Measurements from ENCODE around the gene WNT3A. TPM values are rescaled to one million over a fixed set of nuclear protein-coding genes. Genes with fewer than 3 reads are reported as not detected.
"Not testable (repeated sequence)": the region's sequence is repeated elsewhere in the genome, so short reads cannot be mapped to it uniquely, and the experiment has no call there.

Gene WNT3A
- total RNA-seq, 2 experiments from 2014 or later = 0.08 to 0.14 TPM

GRCh38 chr1:227971643-227972282, 35.0 kb upstream of the WNT3A start:
- H3K4me1 ChIP-seq (ENCODE audit: insufficient read depth, low read length); intact Hi-C loops (cut with DNase I, micrococcal nuclease); H3K9me3 Mint-ChIP-seq; POLR2A ChIA-PET; H3K4me1 Mint-ChIP-seq (ENCODE audit: low read depth); H3K36me3 Mint-ChIP-seq (ENCODE audit: low read depth); ATAC-seq (ENCODE audit: poor library complexity); H3K9me3 ChIP-seq (ENCODE audit: control insufficient read depth in 1 of 2, insufficient read depth in 1 of 2, low read length in 2 of 2); H3K27ac ChIP-seq (ENCODE audit: low read depth in 1 of 2, low read length in 2 of 2); H3K4me3 ChIP-seq (ENCODE audit: low read length); H3K36me3 ChIP-seq (ENCODE audit: insufficient read depth, low read length); H3K4me3 Mint-ChIP-seq; CTCF ChIA-PET; H3K27me3 ChIP-seq (ENCODE audit: control insufficient read depth in 1 of 2, insufficient read depth in 2 of 2, low read length in 2 of 2); H3K27ac Mint-ChIP-seq; DNase-seq; H3K27me3 Mint-ChIP-seq: not testable (repeated sequence)

- H3K4me3 Mint-ChIP-seq; H3K4me3 ChIP-seq (ENCODE audit: low read length); H3K27ac ChIP-seq (ENCODE audit: low read depth in 1 of 2, low read length in 2 of 2); intact Hi-C loops (cut with DNase I, micrococcal nuclease); POLR2A ChIA-PET; DNase-seq; H3K9me3 ChIP-seq (ENCODE audit: control insufficient read depth in 1 of 2, insufficient read depth in 1 of 2, low read length in 2 of 2); H3K4me1 Mint-ChIP-seq (ENCODE audit: low read depth); H3K4me1 ChIP-seq (ENCODE audit: insufficient read depth, low read length); H3K27me3 Mint-ChIP-seq; ATAC-seq (ENCODE audit: poor library complexity); H3K36me3 Mint-ChIP-seq (ENCODE audit: low read depth); H3K27me3 ChIP-seq (ENCODE audit: control insufficient read depth in 1 of 2, insufficient read depth in 2 of 2, low read length in 2 of 2); H3K27ac Mint-ChIP-seq; CTCF ChIA-PET; H3K36me3 ChIP-seq (ENCODE audit: insufficient read depth, low read length); H3K9me3 Mint-ChIP-seq: not testable (repeated sequence)
These were observed 34.5 kb upstream of the WNT3A start for GRCh38 chr1:227972283-227972679.

GRCh38 chr1:227972843-227973374, 33.9 kb upstream of the WNT3A start:
- CTCF ChIA-PET; H3K36me3 Mint-ChIP-seq (ENCODE audit: low read depth); DNase-seq; ATAC-seq (ENCODE audit: poor library complexity); H3K4me3 ChIP-seq (ENCODE audit: low read length); H3K4me1 Mint-ChIP-seq (ENCODE audit: low read depth); intact Hi-C loops (cut with DNase I, micrococcal nuclease); H3K27ac ChIP-seq (ENCODE audit: low read depth in 1 of 2, low read length in 2 of 2); H3K27ac Mint-ChIP-seq; H3K9me3 Mint-ChIP-seq; H3K4me3 Mint-ChIP-seq; H3K36me3 ChIP-seq (ENCODE audit: insufficient read depth, low read length); POLR2A ChIA-PET; H3K9me3 ChIP-seq (ENCODE audit: control insufficient read depth in 1 of 2, insufficient read depth in 1 of 2, low read length in 2 of 2); H3K27me3 Mint-ChIP-seq; H3K27me3 ChIP-seq (ENCODE audit: control insufficient read depth in 1 of 2, insufficient read depth in 2 of 2, low read length in 2 of 2); H3K4me1 ChIP-seq (ENCODE audit: insufficient read depth, low read length): not testable (repeated sequence)

- ATAC-seq (ENCODE audit: poor library complexity); POLR2A ChIA-PET; intact Hi-C loops (cut with DNase I, micrococcal nuclease); H3K9me3 ChIP-seq (ENCODE audit: control insufficient read depth in 1 of 2, insufficient read depth in 1 of 2, low read length in 2 of 2); H3K4me3 Mint-ChIP-seq; H3K9me3 Mint-ChIP-seq; H3K4me1 Mint-ChIP-seq (ENCODE audit: low read depth); DNase-seq; H3K27me3 ChIP-seq (ENCODE audit: control insufficient read depth in 1 of 2, insufficient read depth in 2 of 2, low read length in 2 of 2); H3K4me1 ChIP-seq (ENCODE audit: insufficient read depth, low read length); H3K36me3 ChIP-seq (ENCODE audit: insufficient read depth, low read length); H3K36me3 Mint-ChIP-seq (ENCODE audit: low read depth); H3K4me3 ChIP-seq (ENCODE audit: low read length); H3K27me3 Mint-ChIP-seq; H3K27ac Mint-ChIP-seq; CTCF ChIA-PET; H3K27ac ChIP-seq (ENCODE audit: low read depth in 1 of 2, low read length in 2 of 2): not testable (repeated sequence)
These were observed 33.0 kb upstream of the WNT3A start for GRCh38 chr1:227973724-227974288.

- H3K27me3 ChIP-seq (ENCODE audit: control insufficient read depth in 1 of 2, insufficient read depth in 2 of 2, low read length in 2 of 2); CTCF ChIA-PET; H3K27me3 Mint-ChIP-seq; H3K9me3 ChIP-seq (ENCODE audit: control insufficient read depth in 1 of 2, insufficient read depth in 1 of 2, low read length in 2 of 2); H3K36me3 ChIP-seq (ENCODE audit: insufficient read depth, low read length); H3K27ac ChIP-seq (ENCODE audit: low read depth in 1 of 2, low read length in 2 of 2); POLR2A ChIA-PET; DNase-seq; H3K4me1 ChIP-seq (ENCODE audit: insufficient read depth, low read length); H3K36me3 Mint-ChIP-seq (ENCODE audit: low read depth); ATAC-seq (ENCODE audit: poor library complexity); intact Hi-C loops (cut with DNase I, micrococcal nuclease); H3K9me3 Mint-ChIP-seq; H3K4me3 ChIP-seq (ENCODE audit: low read length); H3K4me1 Mint-ChIP-seq (ENCODE audit: low read depth); H3K27ac Mint-ChIP-seq; H3K4me3 Mint-ChIP-seq: not testable (repeated sequence)
These were observed 31.1 kb upstream of the WNT3A start for GRCh38 chr1:227975583-227976283.

All from CD4-positive, alpha-beta T cell (primary cell).